Measurements from ENCODE around the gene SIN3A. TPM values are rescaled to one million over a fixed set of nuclear protein-coding genes. Genes with fewer than 3 reads are reported as not detected.
A peak's percentile ranks its signal among the peaks of the same experiment; 100 is the strongest.
"Not testable (repeated sequence)": the region's sequence is repeated elsewhere in the genome, so short reads cannot be mapped to it uniquely, and the experiment has no call there.

SIN3A gene
- total RNA-seq, 1 experiment from 2014 or later: 91.8 TPM

- Histone ChIP-seq H3K4me3 (no peak overlapping the region), H3K4me1 (replicated peaks; ENCODE audit: insufficient read depth) (no peaks in the 10 kb centered on the region), H3K79me2 (ENCODE audit: low read depth) (no peaks in the 10 kb centered on the region), H3K27ac (no peak overlapping the region), H3K9me2 (ENCODE audit: insufficient read depth) (no peaks in the 10 kb centered on the region), H4K20me1 (ENCODE audit: insufficient read depth) (no peaks in the 10 kb centered on the region), H3K9me3 (ENCODE audit: insufficient read depth, low read depth) (no peaks in the 10 kb centered on the region), H3K27me3 (ENCODE audit: insufficient read depth, low read depth) (no peaks in the 10 kb centered on the region), H2AFZ (no peak overlapping the region), H3K4me2 (no peak overlapping the region), H3K36me3 (ENCODE audit: low read depth) (no peaks in the 10 kb centered on the region), H3F3A (ENCODE audit: insufficient read depth, low read depth) (no peaks in the 10 kb centered on the region)
- DNase-seq: no peak
- BruUV-seq (replicated peaks): no TSS peak
- intact Hi-C loops (cut with micrococcal nuclease; ENCODE audit: unreplicated experiment): no loop called here
- POLR2A ChIA-PET (ENCODE audit: unreplicated experiment): no interaction called here
- CTCF ChIA-PET: no interaction called here
- no peak for TF ChIP-seq EZH2 (IDR thresholded peaks at IDR 0.05; ENCODE audit: low read depth)
- TF ChIP-seq CTCF (conservative IDR thresholded peaks at IDR 0.05): no peak
Measured at GRCh38 chr15:75349851-75350588, 101.5 kb downstream of the SIN3A start.

- intact Hi-C loops (cut with micrococcal nuclease; ENCODE audit: unreplicated experiment); H3K27me3 ChIP-seq (ENCODE audit: insufficient read depth, low read depth); H3K9me2 ChIP-seq (ENCODE audit: insufficient read depth); BruUV-seq (replicated peaks); H2AFZ ChIP-seq; H3F3A ChIP-seq (ENCODE audit: insufficient read depth, low read depth); H3K4me1 ChIP-seq (replicated peaks; ENCODE audit: insufficient read depth); H3K4me2 ChIP-seq; H4K20me1 ChIP-seq (ENCODE audit: insufficient read depth); DNase-seq; H3K4me3 ChIP-seq; H3K79me2 ChIP-seq (ENCODE audit: low read depth); H3K36me3 ChIP-seq (ENCODE audit: low read depth); H3K27ac ChIP-seq; POLR2A ChIA-PET (ENCODE audit: unreplicated experiment); H3K9me3 ChIP-seq (ENCODE audit: insufficient read depth, low read depth); CTCF ChIA-PET: not testable (repeated sequence)
Measured at GRCh38 chr15:75349351-75349669, 102.2 kb downstream of the SIN3A start.

GRCh38 chr15:75348562-75349350 lies 102.7 kb downstream of the SIN3A start:
- 0 out of 2 replicates have a peak, but pooled peaks cover 3% of the 10 kb centered on the region for H3F3A ChIP-seq (ENCODE audit: insufficient read depth, low read depth)
- H3K27ac ChIP-seq: no peak overlapping the region
- H3K27me3 ChIP-seq (ENCODE audit: insufficient read depth, low read depth): no peaks in the 10 kb centered on the region
- CTCF ChIA-PET: no interaction called here
- POLR2A ChIA-PET (ENCODE audit: unreplicated experiment): interaction anchor here (0.7 kb wide), 1 partner anchor 9 kb away, joined by 6 read pairs; no protein-coding TSS in a partner anchor
- no peaks in the 10 kb centered on the region for H3K9me3 ChIP-seq (ENCODE audit: insufficient read depth, low read depth)
- no peaks in the 10 kb centered on the region for H3K9me2 ChIP-seq (ENCODE audit: insufficient read depth)
- no peak for TF ChIP-seq EZH2 (IDR thresholded peaks at IDR 0.05; ENCODE audit: low read depth)
- TF ChIP-seq CTCF (conservative IDR thresholded peaks at IDR 0.05): no peak
- H3K4me1 ChIP-seq (replicated peaks; ENCODE audit: insufficient read depth): no peaks in the 10 kb centered on the region
- peak in 1 of 2 experiments; percentile 21 for DNase-seq
- intact Hi-C loops (cut with micrococcal nuclease; ENCODE audit: unreplicated experiment): no loop called here
- no peaks in the 10 kb centered on the region for H3K79me2 ChIP-seq (ENCODE audit: low read depth)
- H3K4me3 ChIP-seq: peak overlapping the region; percentile 84
- H4K20me1 ChIP-seq (ENCODE audit: insufficient read depth): no peaks in the 10 kb centered on the region
- no peaks in the 10 kb centered on the region for H3K36me3 ChIP-seq (ENCODE audit: low read depth)
- H2AFZ ChIP-seq: no peak overlapping the region
- H3K4me2 ChIP-seq: peak overlapping the region; percentile 100
- BruUV-seq (replicated peaks): no TSS peak

All from PC-9 (cell line).